Gastroesophageal sphincter (tissue), 4 donors: ENCODE results near the gene GABARAPL2. TPM values are rescaled to one million over a fixed set of nuclear protein-coding genes. Genes with fewer than 3 reads are reported as not detected.

Experiments
- ATAC-seq: fragments of 150-250 bp; one replicate; pipeline ENCODE4 v1.9.1; 2016; ENCODE audit warnings: mild to moderate bottlenecking, moderate library complexity
- H3K27ac ChIP-seq, 4 donors: fragments of 200-600 bp; sonication (generic) in 3 of 4; 1 replicate in 3 of 4; 2 replicates in 1 of 4; pipeline ENCODE4 v1.5.1; 2016 to 2019
- H3K27me3 ChIP-seq: fragments of 200-600 bp; sonication (generic); one replicate; pipeline ENCODE4 v1.5.1; 2019
- H3K36me3 ChIP-seq, 2 donors: fragments of 200-600 bp; sonication (generic); one replicate each; pipeline ENCODE4 v1.5.1; 2019; ENCODE audit warnings: control low read depth in 1 of 2
- H3K4me1 ChIP-seq, 3 donors: fragments of 200-600 bp; sonication (generic); 1 replicate in 2 of 3; 2 replicates in 1 of 3; pipeline ENCODE4 v1.5.1; 2016 to 2019; ENCODE audit warnings: control low read depth in 2 of 3
- H3K4me3 ChIP-seq, 2 donors: fragments of 200-600 bp; sonication (generic); one replicate each; pipeline ENCODE4 v1.5.1; 2019; ENCODE audit warnings: mild to moderate bottlenecking in 1 of 2, moderate library complexity in 1 of 2
- H3K9me3 ChIP-seq, 3 donors: fragments of 200-600 bp; sonication (generic); one replicate each; pipeline ENCODE4 v1.5.1; 2017 to 2019; ENCODE audit warnings: control low read depth in 2 of 3
- CTCF ChIP-seq, 4 experiments: fragments of 200-600 bp in 2 of 4; fragments of 450-650 bp in 2 of 4; sonication (generic) in 1 of 4; IDR thresholded peaks; one replicate each; pipeline ENCODE4 v1.5.1; 2017 to 2019; ENCODE audit warnings: antibody characterized with exemption in 4 of 4, mild to moderate bottlenecking in 2 of 4, moderate library complexity in 2 of 4
- EP300 ChIP-seq: sonication (generic); formaldehyde crosslinking; IDR thresholded peaks from one replicate; pipeline ENCODE4 v1.6.1; 2017; ENCODE audit warnings: antibody characterized with exemption, mild to moderate bottlenecking
- POLR2A ChIP-seq, 2 donors: fragments of 450-650 bp; IDR thresholded peaks; one replicate each; pipeline ENCODE4 v1.6.1; 2017; ENCODE audit warnings: antibody characterized with exemption in 2 of 2, mild to moderate bottlenecking in 2 of 2, moderate library complexity in 1 of 2
- POLR2AphosphoS5 ChIP-seq: sonication (generic); formaldehyde crosslinking; IDR thresholded peaks from one replicate; pipeline ENCODE4 v1.6.1; 2017; ENCODE audit warnings: antibody characterized with exemption
- WGBS, 2 donors: methylation state at CpG; one replicate each; pipeline ENCODE4 v1.1.5; 2018; ENCODE audit warnings: low coverage in 1 of 2; 5-methylcytosine and 5-hydroxymethylcytosine counted together
- total RNA-seq, 4 donors: library from RNA; depleted of rRNA; stranded (reverse); fragments of >200 nt; gene quantifications; one replicate each; pipeline ENCODE4 v1.1.0, GENCODE V29; 2016

The GABARAPL2 gene
- total RNA-seq, 4 donors from 2014 or later: 87.4 to 118 (median 92.0) TPM

- no peak for ATAC-seq
- Histone ChIP-seq H3K9me3 (no peaks in the 10 kb centered on the region), H3K27ac (no peak overlapping the region), H3K36me3 (peaks cover 3 to 85% of the 10 kb centered on the region in 2 donors), H3K27me3 (no peaks in the 10 kb centered on the region), H3K4me3 (no peak overlapping the region), H3K4me1 (no peaks in the 10 kb centered on the region)
- 83% methylated on average over 1 of the region's 1 CpG; no CpG with 5 or more reads in 1 of the 2 donors for WGBS, 2 donors
- TF ChIP-seq POLR2AphosphoS5: no peak
- TF ChIP-seq CTCF (IDR thresholded peaks at IDR 0.05): no peak
Observed at GRCh38 chr16:75606507-75606906, 40.3 kb downstream of the GABARAPL2 start.

GRCh38 chr16:75614066-75614897 lies 48.1 kb downstream of the GABARAPL2 start:
- peaks cover 0 to 96% of the 10 kb centered on the region in 2 donors for H3K36me3 ChIP-seq
- no peak overlapping the region for H3K4me3 ChIP-seq
- no peaks in the 10 kb centered on the region for H3K9me3 ChIP-seq
- no peaks in the 10 kb centered on the region for H3K27me3 ChIP-seq
- no peak overlapping the region for H3K27ac ChIP-seq
- ATAC-seq: no peak
- TF ChIP-seq POLR2A (IDR thresholded peaks at IDR 0.05) (no peak), POLR2AphosphoS5 (no peak), CTCF (IDR thresholded peaks at IDR 0.05) (no peak), EP300 (no peak)
- WGBS, 2 donors: 100% methylated on average over 2 to 4 of the region's 4 CpGs
- H3K4me1 ChIP-seq: no peaks in the 10 kb centered on the region

GRCh38 chr16:75615619-75616018 lies 49.4 kb downstream of the GABARAPL2 start:
- 94% methylated on average over 2 of the region's 2 CpGs; no CpG with 5 or more reads in 1 of the 2 donors for WGBS, 2 donors
- Histone ChIP-seq H3K4me1 (peaks cover 0 to under 1% (median 0%) of the 10 kb centered on the region in 3 donors), H3K9me3 (no peaks in the 10 kb centered on the region), H3K27ac (no peak overlapping the region), H3K36me3 (peaks cover 0 to 94% of the 10 kb centered on the region in 2 donors), H3K4me3 (no peak overlapping the region), H3K27me3 (no peaks in the 10 kb centered on the region)
- TF ChIP-seq POLR2A (IDR thresholded peaks at IDR 0.05) (no peak), POLR2AphosphoS5 (no peak), EP300 (no peak)
- no peak for ATAC-seq

GRCh38 chr16:75616521-75617010 lies 50.4 kb downstream of the GABARAPL2 start:
- TF ChIP-seq CTCF (IDR thresholded peaks at IDR 0.05) (no peak), POLR2A (IDR thresholded peaks at IDR 0.05) (no peak), POLR2AphosphoS5 (no peak), EP300 (no peak)
- peaks cover 0 to 85% of the 10 kb centered on the region in 2 donors for H3K36me3 ChIP-seq

GRCh38 chr16:75617121-75617520 lies 50.9 kb downstream of the GABARAPL2 start:
- 80 to 90% methylated on average over 2 to 3 of the region's 3 CpGs for WGBS, 2 donors
- H3K9me3 ChIP-seq: no peaks in the 10 kb centered on the region
- peaks cover 0 to 79% of the 10 kb centered on the region in 2 donors for H3K36me3 ChIP-seq
- H3K27me3 ChIP-seq: no peaks in the 10 kb centered on the region
- H3K4me1 ChIP-seq: peaks cover 2 to 15% (median 6%) of the 10 kb centered on the region in 3 donors
- no peak for TF ChIP-seq CTCF (IDR thresholded peaks at IDR 0.05)
- TF ChIP-seq POLR2A (IDR thresholded peaks at IDR 0.05): no peak
- no peak for TF ChIP-seq POLR2AphosphoS5
- no peak for TF ChIP-seq EP300
- no peak for ATAC-seq
- no peak overlapping the region for H3K4me3 ChIP-seq
- H3K27ac ChIP-seq: no peak overlapping the region

More at GRCh38 chr16:75616521-75617010, 50.4 kb downstream of the GABARAPL2 start:
- Histone ChIP-seq H3K4me3 (no peak overlapping the region), H3K27me3 (no peaks in the 10 kb centered on the region), H3K4me1 (peaks cover 0 to 10% (median under 1%) of the 10 kb centered on the region in 3 donors), H3K9me3 (no peaks in the 10 kb centered on the region), H3K27ac (no peak overlapping the region)
- no peak for ATAC-seq
- 95 to 96% methylated on average over 4 of the region's 4 CpGs for WGBS, 2 donors
